Superior temporal gyrus (tissue), 1 donor: ENCODE results near the gene MRPL28.
"Not testable (repeated sequence)": the region's sequence is repeated elsewhere in the genome, so short reads cannot be mapped to it uniquely, and the experiment has no call there.

Experiments used
- DNase-seq: peaks from one replicate; pipeline ENCODE4 v3.0.0-alpha.2; 2016; ENCODE audit errors: extremely low spot score

The MRPL28 gene

DNA sequence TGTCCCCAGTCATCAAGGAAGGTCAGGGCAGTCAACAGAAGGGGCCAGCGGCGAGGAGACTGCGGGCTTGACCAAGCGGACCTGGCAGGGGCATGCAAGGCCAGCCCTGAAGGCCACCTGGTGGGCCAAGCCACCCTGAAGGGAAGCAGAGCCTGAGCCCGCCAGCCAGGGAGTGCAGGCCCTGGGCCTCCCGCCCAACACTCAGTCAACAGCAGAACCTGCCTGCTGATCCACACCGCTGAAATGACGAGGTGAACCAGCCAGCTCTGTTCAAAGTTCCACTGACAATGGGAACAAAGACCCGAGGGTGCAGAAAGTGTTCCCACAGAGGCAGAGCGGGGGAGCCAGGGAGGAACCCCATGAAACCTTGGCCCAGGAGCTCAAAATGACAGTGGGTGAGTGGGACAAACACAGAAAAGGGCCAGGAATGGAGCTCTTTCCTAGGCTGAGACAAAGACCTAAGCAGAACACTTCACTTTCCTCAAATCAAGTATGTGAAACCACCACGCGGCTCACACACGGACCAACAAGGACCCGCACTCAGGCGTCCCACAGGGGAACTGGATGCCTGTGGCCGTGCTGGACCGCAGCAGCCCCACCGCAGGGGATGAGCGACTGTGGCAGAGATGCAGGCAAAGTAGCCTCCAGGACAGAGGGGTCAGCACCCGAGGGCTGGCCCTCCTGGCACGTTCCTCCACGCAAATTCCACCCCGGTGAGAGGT lies 29.8 kb downstream of the MRPL28 start:
- no peak for DNase-seq

DNA sequence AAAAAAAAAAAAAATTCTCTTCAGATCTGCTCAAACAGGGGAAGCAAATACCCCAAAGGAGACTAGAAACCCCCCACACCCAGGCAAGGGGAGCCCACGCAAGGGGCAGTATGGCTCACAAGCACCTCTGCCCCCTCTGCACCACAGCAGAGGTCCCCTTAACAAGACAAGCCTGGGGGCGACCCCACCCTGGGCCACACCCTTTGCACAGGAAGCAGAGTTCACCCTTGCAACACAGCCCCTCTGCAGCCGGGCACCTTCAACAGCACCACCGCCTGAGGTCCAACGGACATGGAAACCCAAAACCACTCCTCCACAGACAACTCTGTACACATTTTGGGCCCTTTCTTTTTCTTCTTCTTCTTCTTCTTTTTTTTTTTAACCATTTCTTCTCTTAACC lies 30.7 kb downstream of the MRPL28 start:
- DNase-seq = no peak

DNA sequence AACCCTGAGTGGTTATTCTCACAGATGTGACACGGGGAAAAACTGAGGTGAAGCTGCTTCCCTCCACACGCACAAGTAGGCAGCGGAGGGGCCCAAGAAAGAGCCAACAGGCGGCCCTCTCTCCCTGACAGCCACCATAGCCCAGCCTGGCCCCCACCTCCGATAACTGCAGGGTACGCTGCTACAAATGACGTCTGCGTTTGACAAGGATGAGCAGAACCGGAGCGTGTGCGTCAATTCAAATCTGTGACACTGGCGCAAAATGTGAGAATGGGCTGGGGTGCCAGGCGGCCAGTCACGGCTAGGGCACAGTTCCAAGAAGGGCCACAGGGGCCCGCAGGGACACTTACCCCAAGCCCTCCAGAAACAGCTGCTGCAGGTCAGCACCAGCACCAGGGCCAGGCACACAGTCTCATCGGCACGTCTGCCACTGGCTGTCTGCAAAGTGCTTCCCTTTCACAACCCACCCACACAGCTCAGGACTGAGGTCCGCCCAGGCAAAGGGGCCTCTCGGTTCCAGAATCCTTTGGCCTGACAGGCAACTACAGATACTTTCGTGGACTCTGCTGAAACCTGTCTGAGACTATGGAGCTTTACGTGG lies 32.3 kb downstream of the MRPL28 start:
- no peak for DNase-seq

DNA sequence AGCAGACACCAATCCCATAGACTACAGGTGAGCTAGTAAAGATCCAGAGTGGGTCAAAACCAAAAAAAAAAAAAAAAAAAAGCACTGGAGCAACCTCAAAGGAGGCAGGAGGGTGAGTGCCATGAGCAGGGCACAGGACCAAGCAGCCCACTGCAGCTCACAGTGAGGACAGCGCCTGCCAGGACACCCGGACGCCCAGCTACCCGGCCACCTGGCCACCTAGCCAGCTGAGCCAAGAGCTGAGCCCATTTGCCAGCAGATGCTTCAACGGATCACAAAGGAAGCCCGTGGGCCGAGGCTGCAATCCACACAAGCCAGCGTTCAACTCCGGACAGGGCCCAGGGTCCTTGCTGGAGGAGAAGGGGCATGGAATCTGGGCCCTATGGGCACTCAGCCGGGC lies 32.9 kb downstream of the MRPL28 start:
- DNase-seq = no peak

GRCh38 chr16:336269-336668 lies 34.1 kb downstream of the MRPL28 start:
- no peak for DNase-seq

DNA sequence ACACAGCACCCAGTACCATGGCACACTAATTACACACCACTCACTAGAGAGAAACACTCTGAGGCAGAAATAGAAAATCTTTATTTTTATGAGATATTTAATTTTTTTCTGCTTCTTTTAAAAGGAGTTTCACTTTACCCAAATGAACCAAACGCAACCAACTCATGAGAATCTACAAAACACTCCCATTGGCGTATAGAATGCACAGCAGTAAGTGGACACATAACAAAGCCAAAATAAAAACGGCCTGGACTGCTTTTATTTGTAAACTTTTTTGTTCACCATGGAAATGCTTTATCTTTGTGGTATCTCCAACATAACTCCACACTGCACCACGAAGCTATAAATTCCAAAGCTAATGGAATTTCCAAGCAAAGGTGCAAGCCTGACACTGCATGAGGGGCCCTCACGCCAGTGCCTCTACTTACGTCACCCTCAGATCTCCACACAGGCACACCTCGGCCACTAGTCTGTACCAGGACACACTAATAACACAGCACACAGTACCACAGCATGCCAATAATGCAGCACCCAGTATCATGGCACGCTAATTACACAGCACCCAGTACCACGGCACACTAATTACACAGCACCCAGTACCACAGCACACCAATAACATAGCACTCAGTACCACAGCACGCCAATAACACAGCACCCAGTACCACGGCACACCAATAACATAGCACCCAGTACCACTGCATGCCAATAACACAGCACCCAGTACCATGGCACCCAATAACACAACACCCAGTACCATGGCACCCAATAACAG lies 35.3 kb downstream of the MRPL28 start:
- DNase-seq = not testable (repeated sequence)

DNA sequence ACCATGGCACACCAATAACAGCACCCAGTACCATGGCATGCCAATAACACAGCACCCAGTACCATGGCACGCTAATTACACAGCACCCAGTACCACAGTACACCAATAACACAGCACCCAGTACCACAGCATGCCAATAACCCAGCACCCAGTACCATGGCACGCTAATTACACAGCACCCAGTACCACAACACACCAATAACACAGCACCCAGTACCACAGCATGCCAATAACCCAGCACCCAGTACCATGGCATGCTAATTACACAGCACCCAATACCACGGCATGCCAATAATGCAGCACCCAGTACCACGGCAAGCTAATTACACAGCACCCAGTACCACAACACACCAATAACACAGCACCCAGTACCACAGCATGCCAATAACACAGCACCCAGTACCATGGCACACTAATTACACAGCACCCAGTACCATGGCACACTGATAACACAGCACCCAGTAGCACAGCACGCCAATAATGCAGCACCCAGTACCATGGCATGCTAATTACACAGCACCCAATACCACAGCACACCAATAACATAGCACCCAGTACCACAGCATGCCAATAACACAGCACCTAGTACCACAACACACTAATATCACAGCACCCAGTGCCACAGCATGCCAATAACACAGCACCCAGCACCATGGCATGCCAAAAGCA lies 36.0 kb downstream of the MRPL28 start:
- not testable (repeated sequence) for DNase-seq

DNA sequence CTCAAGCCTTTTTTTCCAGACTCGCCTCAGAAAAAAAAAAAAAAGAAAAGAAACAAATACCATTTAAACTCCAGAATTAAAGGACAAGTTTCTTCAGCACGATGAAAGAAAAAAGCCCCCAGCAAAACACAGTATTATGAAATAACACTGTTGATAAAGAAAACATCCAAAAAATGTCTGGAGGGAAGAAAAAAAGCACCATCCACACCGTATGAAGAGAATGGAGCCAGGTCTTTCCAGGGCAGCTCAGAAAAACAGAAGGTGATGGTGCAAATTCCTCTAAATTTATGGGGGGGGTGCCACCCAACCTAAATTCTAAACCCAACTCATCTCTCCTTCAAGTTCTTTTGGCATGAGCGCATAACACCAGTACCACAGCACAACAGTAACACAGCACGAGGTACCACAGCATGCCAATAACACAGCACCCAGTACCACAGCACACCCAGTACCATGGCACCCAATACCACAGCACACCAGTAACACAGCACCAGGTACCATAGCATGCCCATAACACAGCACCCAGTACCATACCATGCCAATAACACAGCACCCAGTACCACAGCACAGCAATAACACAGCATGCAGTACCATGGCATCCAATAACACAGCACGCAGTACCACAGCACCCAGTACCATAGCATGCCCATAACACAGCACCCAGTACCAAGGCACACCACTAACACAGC lies 36.8 kb downstream of the MRPL28 start:
- no peak for DNase-seq

- not testable (repeated sequence) for DNase-seq
These were observed 39.0 kb downstream of the MRPL28 start for GRCh38 chr16:331181-331814.

GRCh38 chr16:330741-331140 lies 39.6 kb downstream of the MRPL28 start:
- no peak for DNase-seq

GRCh38 chr16:325375-326145 lies 44.8 kb downstream of the MRPL28 start:
- DNase-seq = no peak

DNA sequence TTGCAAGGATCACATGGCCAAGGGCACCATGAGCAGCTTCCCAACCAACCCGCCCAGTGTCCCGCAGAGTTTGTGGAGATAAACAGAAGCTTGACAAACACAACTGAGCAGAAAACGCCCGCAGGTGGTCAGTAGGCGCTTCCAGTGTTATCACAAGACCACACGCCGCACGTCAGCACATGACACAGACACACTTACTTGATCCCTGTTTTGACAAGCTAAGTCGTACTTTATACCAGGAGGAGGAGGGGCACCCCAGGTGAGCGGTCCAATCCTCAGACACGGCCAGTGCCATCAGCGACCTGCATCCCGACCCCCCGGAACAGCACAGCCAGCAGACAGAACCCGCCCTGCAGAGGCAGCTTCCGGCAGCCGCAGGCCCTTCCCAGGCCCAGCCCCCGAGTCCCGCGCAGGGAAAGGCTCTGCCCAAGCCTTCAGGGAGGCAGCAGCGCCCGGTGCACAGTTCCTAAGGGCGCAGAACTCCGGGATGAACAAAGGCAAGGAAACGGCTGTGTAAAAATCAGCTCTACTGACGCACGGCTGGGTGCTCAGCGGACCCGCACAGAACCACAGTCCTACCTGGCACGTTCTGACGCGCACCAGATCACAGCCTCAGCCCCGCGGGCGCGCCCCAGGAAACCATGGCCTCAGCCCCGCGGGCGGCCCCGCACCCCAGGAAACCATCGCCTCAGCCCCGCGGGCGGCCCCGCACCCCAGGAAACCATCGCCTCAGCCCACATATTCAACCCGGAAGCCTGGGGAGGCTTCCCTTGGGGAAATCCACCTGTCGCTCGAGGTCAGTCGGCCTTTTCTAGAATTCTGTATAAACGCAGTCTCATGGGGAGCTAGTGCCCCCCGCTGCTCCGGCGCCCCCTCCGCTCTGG lies 45.6 kb downstream of the MRPL28 start:
- no peak for DNase-seq

DNA sequence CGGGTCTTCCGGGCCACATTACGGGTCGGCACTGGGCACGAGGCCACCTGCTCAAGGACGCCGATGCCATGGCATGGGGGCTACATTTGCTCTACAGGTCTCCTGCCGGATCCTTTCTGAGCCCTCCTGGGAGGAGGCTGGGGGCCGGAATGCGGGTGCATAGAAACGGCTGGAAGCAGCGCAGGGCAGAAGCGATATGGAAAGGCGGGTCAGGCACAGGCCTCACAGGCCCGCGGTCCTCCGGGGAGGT lies 46.2 kb downstream of the MRPL28 start:
- no peak for DNase-seq

GRCh38 chr16:322476-323143 lies 47.7 kb downstream of the MRPL28 start:
- DNase-seq = no peak

DNA sequence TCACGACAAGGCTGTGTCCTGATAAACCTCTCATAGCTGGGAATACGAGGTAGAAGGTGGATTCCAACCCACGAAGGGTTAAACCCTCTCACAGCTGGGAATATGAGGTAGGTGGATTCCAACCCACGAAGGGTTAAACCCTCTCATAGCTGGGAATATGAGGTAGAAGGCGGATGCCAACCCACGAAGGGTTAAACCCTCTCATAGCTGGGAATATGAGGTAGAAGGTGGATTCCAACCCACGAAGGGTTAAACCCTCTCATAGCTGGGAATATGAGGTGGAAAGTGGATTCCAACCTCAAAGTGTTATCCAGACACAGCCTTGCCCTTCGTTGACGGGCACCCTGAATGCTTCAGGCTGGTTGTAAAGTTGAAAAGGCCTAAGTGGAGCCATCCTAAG lies 48.8 kb downstream of the MRPL28 start:
- DNase-seq = no peak

- DNase-seq = no peak
These were observed 50.1 kb downstream of the MRPL28 start for GRCh38 chr16:320206-320605.

DNA sequence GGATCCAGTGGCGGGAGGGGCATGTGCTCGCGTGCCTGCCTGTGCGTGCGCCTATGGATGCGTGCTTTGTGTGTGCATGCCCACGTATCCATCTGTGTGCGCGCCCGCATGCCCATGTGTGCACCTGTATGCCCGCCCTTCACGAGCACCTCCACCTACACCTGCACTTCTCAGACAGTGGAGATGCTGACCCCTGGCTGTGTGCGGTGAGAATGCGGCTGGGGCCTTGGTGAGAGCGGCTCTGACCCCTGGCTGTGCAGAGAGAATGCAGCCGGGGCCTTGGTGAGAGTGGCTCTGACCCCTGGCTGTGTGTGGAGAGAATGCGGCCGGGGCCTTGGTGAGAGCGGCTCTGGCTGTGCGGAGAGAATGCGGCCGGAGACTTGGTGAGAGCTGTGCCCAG lies 51.7 kb downstream of the MRPL28 start:
- DNase-seq = no peak

GRCh38 chr16:317583-317982 lies 52.8 kb downstream of the MRPL28 start:
- DNase-seq = no peak
